ENCODE results near the gene PLB1. TPM values are rescaled to one million over a fixed set of nuclear protein-coding genes. Genes with fewer than 3 reads are reported as not detected.

Gene PLB1
- total RNA-seq, 6 experiments from 2014 or later: 0.66 to 1.9 (median 1.1) TPM

DNA sequence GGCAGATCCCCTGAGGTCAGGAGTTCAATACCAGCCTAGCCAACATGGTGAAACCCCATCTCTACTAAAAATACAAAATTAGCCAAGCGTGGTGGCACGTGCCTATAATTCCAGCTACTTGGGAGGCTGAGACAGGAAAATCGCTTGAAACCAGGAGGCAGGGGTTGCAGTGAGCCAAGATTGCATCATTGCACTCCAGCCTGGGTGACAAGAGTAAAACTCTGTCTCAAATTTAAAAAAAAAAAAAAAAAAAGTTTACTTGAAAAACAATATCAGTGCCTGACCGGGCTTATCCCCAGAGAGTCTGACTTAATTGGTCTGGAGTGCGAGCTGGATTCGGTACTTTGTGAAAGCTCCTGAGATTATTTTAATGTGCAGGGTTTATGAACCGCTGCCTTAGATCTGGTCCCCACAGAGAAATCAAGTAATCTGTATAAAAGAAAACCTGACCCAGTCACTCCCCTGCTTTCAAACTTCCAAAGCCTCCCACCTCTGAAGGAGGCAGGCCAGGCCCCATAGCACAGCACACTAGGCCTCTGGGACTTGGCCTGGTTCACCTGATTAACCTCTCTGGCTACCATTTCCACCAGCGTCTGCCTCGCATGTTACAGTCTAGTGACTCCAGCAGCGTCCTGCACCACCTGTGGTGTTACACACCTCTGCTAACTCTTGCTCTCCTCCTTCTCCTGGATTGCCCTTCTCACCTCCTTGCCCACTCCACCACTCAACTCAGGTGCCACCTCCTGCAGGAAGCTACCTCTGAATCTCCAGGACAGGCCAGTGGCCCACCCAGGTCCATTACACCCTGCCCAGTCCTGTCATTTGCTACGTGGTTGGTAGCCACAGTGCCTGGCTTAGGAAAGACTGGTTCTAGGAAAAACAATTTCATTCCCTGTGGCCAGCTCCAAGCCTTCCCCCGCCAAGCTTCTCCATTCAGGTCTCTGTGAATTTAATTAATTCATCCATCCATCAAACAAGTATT is 141.5 kb downstream of the PLB1 start:
- no peak for ATAC-seq

DNA sequence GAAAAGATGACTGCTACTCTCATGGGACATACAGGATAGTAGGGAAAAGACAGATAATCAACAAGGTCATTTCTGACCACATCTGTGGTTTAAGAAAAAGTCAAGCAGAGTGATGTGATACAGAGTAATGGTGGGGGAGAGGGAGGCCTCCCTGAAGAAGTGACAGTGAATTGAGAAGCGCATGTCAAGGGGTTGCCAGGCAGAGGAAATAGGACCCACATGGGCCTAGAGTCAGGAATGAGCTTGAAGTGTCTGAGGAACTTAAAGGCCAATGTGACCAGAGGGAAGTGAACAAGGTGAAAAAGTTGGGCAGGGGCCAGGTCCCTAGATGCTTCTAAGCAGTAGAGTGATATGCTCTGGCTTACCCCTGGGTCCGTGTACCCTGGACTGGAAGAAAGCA is 142.2 kb downstream of the PLB1 start:
- intact Hi-C loops (cut with DNase I): no loop called here
- no peak overlapping the region for H3K27ac ChIP-seq

More for the DNA sequence above, 141.5 kb downstream of the PLB1 start:
- intact Hi-C loops (cut with DNase I): no loop called here
- TF ChIP-seq, protein P1, sequence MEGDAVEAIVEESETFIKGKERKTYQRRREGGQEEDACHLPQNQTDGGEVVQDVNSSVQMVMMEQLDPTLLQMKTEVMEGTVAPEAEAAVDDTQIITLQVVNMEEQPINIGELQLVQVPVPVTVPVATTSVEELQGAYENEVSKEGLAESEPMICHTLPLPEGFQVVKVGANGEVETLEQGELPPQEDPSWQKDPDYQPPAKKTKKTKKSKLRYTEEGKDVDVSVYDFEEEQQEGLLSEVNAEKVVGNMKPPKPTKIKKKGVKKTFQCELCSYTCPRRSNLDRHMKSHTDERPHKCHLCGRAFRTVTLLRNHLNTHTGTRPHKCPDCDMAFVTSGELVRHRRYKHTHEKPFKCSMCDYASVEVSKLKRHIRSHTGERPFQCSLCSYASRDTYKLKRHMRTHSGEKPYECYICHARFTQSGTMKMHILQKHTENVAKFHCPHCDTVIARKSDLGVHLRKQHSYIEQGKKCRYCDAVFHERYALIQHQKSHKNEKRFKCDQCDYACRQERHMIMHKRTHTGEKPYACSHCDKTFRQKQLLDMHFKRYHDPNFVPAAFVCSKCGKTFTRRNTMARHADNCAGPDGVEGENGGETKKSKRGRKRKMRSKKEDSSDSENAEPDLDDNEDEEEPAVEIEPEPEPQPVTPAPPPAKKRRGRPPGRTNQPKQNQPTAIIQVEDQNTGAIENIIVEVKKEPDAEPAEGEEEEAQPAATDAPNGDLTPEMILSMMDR (IDR thresholded peaks at IDR 0.05): no peak
- Histone ChIP-seq H3K9me3 (no peaks in the 10 kb centered on the region), H3K36me3 (no peaks in the 10 kb centered on the region), H3K4me3 (no peak overlapping the region), H3K27ac (no peak overlapping the region), H3K27me3 (no peaks in the 10 kb centered on the region), H3K4me1 (peaks cover 0 to 25% (median 12%) of the 10 kb centered on the region in 4 donors)
- peak in 1 of 3 donors; percentile 34 for DNase-seq
- WGBS (ENCODE audit: insufficient coverage, low coverage, low lambda C conversion rate, missing lambda C conversion rate): 67% methylated on average over 9 of the region's 12 CpGs

DNA sequence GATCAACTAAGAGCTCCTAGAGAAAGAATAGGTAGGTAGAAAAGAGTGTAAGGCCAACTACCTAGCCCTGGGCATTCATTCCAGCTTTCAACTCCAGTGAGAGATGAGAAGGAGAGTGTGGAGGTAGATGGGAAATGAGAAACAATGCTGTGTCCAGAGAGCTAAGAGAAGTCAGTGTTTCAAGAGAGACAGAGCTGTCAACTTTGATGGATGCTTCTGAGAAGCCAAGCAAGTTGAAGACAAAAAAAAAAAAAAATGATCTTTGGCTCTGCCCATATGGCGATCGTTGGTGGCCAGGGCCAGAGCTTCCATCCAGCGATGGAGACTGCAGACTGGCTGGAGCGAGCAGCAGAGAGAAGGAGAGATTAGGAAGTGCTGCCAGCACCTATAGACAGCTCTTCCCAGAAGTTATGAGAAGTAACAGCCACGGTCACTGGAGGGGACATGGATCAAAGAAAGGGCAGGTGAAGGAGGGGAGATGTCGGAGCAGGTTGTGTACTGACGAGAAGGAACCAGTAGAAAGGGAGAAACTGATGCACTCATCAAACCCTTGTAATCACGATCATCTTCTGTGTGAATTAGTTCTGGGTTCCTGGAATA is 143.3 kb downstream of the PLB1 start:
- peaks cover 0 to 35% (median 14%) of the 10 kb centered on the region in 4 donors for H3K4me1 ChIP-seq
- no peak overlapping the region for H3K4me3 ChIP-seq
- ATAC-seq (no peak), DNase-seq (peak in 1 of 3 donors; percentile 32)
- H3K27me3 ChIP-seq: no peaks in the 10 kb centered on the region
- intact Hi-C loops (cut with DNase I): no loop called here
- TF ChIP-seq, protein P1 (IDR thresholded peaks at IDR 0.05): no peak
- TF ChIP-seq POLR2A (IDR thresholded peaks at IDR 0.05): no peak
- H3K9me3 ChIP-seq: no peaks in the 10 kb centered on the region
- peak overlapping the region in 2 of 3 donors; percentile 21 to 64 for H3K27ac ChIP-seq
- 82% methylated on average over 8 of the region's 8 CpGs for WGBS (ENCODE audit: insufficient coverage, low coverage, low lambda C conversion rate, missing lambda C conversion rate)
- H3K36me3 ChIP-seq: no peaks in the 10 kb centered on the region

More for the DNA sequence above, 142.2 kb downstream of the PLB1 start:
- H3K9me3 ChIP-seq: no peaks in the 10 kb centered on the region
- no peaks in the 10 kb centered on the region for H3K27me3 ChIP-seq
- no peaks in the 10 kb centered on the region for H3K36me3 ChIP-seq
- WGBS (ENCODE audit: insufficient coverage, low coverage, low lambda C conversion rate, missing lambda C conversion rate): 72% methylated on average over 2 of the region's 2 CpGs
- DNase-seq: peak in 1 of 3 donors; percentile 16
- no peak overlapping the region for H3K4me3 ChIP-seq
- ATAC-seq: no peak
- no peak for TF ChIP-seq POLR2A (IDR thresholded peaks at IDR 0.05)
- TF ChIP-seq, protein P1 (IDR thresholded peaks at IDR 0.05): no peak
- H3K4me1 ChIP-seq: peaks cover 0 to 25% (median 12%) of the 10 kb centered on the region in 4 donors

DNA sequence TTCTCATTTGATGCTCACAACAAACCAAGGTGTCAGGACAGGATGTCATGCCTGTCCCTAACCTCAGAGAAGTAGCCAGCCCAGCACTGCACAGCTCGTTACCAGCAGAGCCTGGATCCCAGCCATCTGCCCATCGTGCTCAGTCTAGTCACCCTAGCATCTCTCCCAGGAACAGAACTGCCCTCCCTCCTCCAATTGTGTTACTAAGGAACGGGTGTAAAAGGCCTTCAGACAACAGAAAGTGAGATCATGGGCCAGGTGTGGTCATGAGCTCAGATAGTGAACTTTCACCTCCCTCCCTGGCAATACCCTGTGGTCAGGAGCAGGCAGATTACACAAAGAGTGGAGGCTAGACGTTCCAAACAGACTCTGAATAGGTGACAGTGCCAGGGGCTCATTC is 144.0 kb downstream of the PLB1 start:
- intact Hi-C loops (cut with DNase I): no loop called here

More for the DNA sequence above, 144.0 kb downstream of the PLB1 start:
- no peaks in the 10 kb centered on the region for H3K36me3 ChIP-seq
- 23% methylated on average over 3 of the region's 4 CpGs for WGBS (ENCODE audit: insufficient coverage, low coverage, low lambda C conversion rate, missing lambda C conversion rate)
- H3K9me3 ChIP-seq: no peaks in the 10 kb centered on the region
- TF ChIP-seq POLR2A (IDR thresholded peaks at IDR 0.05): no peak
- TF ChIP-seq, protein P1 (IDR thresholded peaks at IDR 0.05): no peak
- H3K4me1 ChIP-seq: peaks cover 0 to 32% (median 15%) of the 10 kb centered on the region in 4 donors
- no peak overlapping the region for H3K4me3 ChIP-seq
- no peaks in the 10 kb centered on the region for H3K27me3 ChIP-seq
- peak overlapping the region in 2 of 3 donors; percentile 21 to 64 for H3K27ac ChIP-seq
- DNase-seq: peak; percentile 67 to 87 (median 71)
- peak; percentile 89 to 92 (median 90) for ATAC-seq

Data from right lobe of liver (tissue), 6 donors.